Fibroblast of mammary gland (primary cell): ENCODE results near the gene WFDC1.
A peak's percentile ranks its signal among the peaks of the same experiment; 100 is the strongest.
"Not testable (repeated sequence)": the region's sequence is repeated elsewhere in the genome, so short reads cannot be mapped to it uniquely, and the experiment has no call there.

ENCODE experiments used
- DNase-seq: peaks from one replicate; pipeline ENCODE4 v3.0.0-alpha.2; 2010; ENCODE audit warnings: low read depth
- H3K4me3 ChIP-seq: 2 replicates; pipeline ENCODE4 v1.5.1; 2011; ENCODE audit warnings: low read depth, mild to moderate bottlenecking, low read length, moderate library complexity; ENCODE audit not compliant: control insufficient read depth
- CTCF ChIP-seq: conservative IDR thresholded peaks from 2 replicates; pipeline ENCODE4 v1.5.1; 2011; ENCODE audit warnings: low read depth, low read length, inconsistent platforms; ENCODE audit not compliant: control insufficient read depth, insufficient read depth

Gene WFDC1

GRCh38 chr16:84334058-84334457 lies 39.4 kb downstream of the WFDC1 start:
- no peak for TF ChIP-seq CTCF
- H3K4me3 ChIP-seq = no peak overlapping the region
- DNase-seq = no peak

- H3K4me3 ChIP-seq = no peak overlapping the region
- TF ChIP-seq CTCF = no peak
- no peak for DNase-seq
Measured at GRCh38 chr16:84334482-84334881, 39.8 kb downstream of the WFDC1 start.

- H3K4me3 ChIP-seq, DNase-seq: not testable (repeated sequence)
Measured at GRCh38 chr16:84337236-84337635, 42.6 kb downstream of the WFDC1 start.

- no peak overlapping the region for H3K4me3 ChIP-seq
- TF ChIP-seq CTCF = no peak
- DNase-seq = no peak
Measured at GRCh38 chr16:84339311-84339710, 44.6 kb downstream of the WFDC1 start.

- no peak overlapping the region for H3K4me3 ChIP-seq
- DNase-seq = no peak
Measured at GRCh38 chr16:84339766-84340165, 45.1 kb downstream of the WFDC1 start.

GRCh38 chr16:84340325-84341040 lies 45.8 kb downstream of the WFDC1 start:
- no peak overlapping the region for H3K4me3 ChIP-seq
- TF ChIP-seq CTCF = no peak
- peak; percentile 7 for DNase-seq

More at GRCh38 chr16:84339766-84340165, 45.1 kb downstream of the WFDC1 start:
- no peak for TF ChIP-seq CTCF

- no peak for DNase-seq
- no peak for TF ChIP-seq CTCF
- H3K4me3 ChIP-seq = no peak overlapping the region
Measured at GRCh38 chr16:84341528-84342295, 47.0 kb downstream of the WFDC1 start.

GRCh38 chr16:84343800-84344199 lies 49.1 kb downstream of the WFDC1 start:
- not testable (repeated sequence) for H3K4me3 ChIP-seq, DNase-seq
